Liver (tissue), 9 donors: Measurements from ENCODE around the gene TNIP3. TPM values are rescaled to one million over a fixed set of nuclear protein-coding genes. Genes with fewer than 3 reads are reported as not detected.

ENCODE experiments used
- DNase-seq: peaks from one replicate; pipeline ENCODE4 v3.0.0-alpha.2; 2017; ENCODE audit warnings: low spot score
- H3K27ac ChIP-seq, 2 donors: one replicate each; pipeline ENCODE4 v1.7.0; 2013; ENCODE audit warnings: inconsistent platforms in 2 of 2, low read length in 2 of 2, control low read depth in 1 of 2, low read depth in 1 of 2, mild to moderate bottlenecking in 1 of 2
- H3K27me3 ChIP-seq, 4 donors: one replicate each; pipeline versions ENCODE4 v1.6.1 to v1.7.0; 2013; ENCODE audit warnings: low read length in 3 of 4, inconsistent platforms in 1 of 4, mild to moderate bottlenecking in 1 of 4, moderate library complexity in 1 of 4; ENCODE audit not compliant: control insufficient read depth in 4 of 4, insufficient read depth in 4 of 4
- H3K36me3 ChIP-seq, 4 donors: one replicate each; pipeline versions ENCODE4 v1.6.1 to v1.7.0; 2013; ENCODE audit warnings: low read length in 3 of 4, mild to moderate bottlenecking in 3 of 4, low read depth in 1 of 4, moderate library complexity in 1 of 4; ENCODE audit not compliant: control insufficient read depth in 4 of 4, insufficient read depth in 3 of 4
- H3K4me1 ChIP-seq, 4 donors: one replicate each; pipeline versions ENCODE4 v1.6.1 to v1.7.0; 2013; ENCODE audit warnings: low read length in 3 of 4, mild to moderate bottlenecking in 3 of 4, moderate library complexity in 1 of 4; ENCODE audit not compliant: control insufficient read depth in 4 of 4, insufficient read depth in 4 of 4
- H3K4me3 ChIP-seq, 3 donors: one replicate each; pipeline versions ENCODE4 v1.6.1 to v1.7.0; 2013; ENCODE audit warnings: low read length in 3 of 3, control low read depth in 1 of 3, low read depth in 1 of 3, mild to moderate bottlenecking in 1 of 3
- H3K9ac ChIP-seq, 2 donors: one replicate each; pipeline ENCODE4 v1.7.0; 2013; ENCODE audit warnings: low read length in 2 of 2, mild to moderate bottlenecking in 2 of 2, moderate library complexity in 2 of 2, control low read depth in 1 of 2, low read depth in 1 of 2
- H3K9me3 ChIP-seq, 4 donors: one replicate each; pipeline versions ENCODE4 v1.6.1 to v1.7.0; 2013; ENCODE audit warnings: low read length in 3 of 4; ENCODE audit not compliant: control insufficient read depth in 4 of 4
- ATF3 ChIP-seq: IDR thresholded peaks from 2 replicates; pipeline ENCODE4 v1.6.1; 2016; ENCODE audit warnings: antibody characterized with exemption
- CTCF ChIP-seq: fragments of 150-350 bp; IDR thresholded peaks from 2 replicates; pipeline ENCODE4 v1.5.1; 2017; ENCODE audit warnings: improper control_type of control experiment, low read depth, low read length; ENCODE audit not compliant: missing input control
- EGR1 ChIP-seq, 2 donors: IDR thresholded peaks; 2 replicates each; pipeline ENCODE4 v1.6.1; 2016 to 2018; ENCODE audit warnings: antibody characterized with exemption in 2 of 2, low read depth in 2 of 2
- FOXA1 ChIP-seq: IDR thresholded peaks from 2 replicates; pipeline ENCODE4 v1.6.1; 2016; ENCODE audit warnings: antibody characterized with exemption
- GABPA ChIP-seq, 2 donors: IDR thresholded peaks in 1 of 2; conservative IDR thresholded peaks in 1 of 2; 2 replicates each; pipeline ENCODE4 v1.6.1; 2016; ENCODE audit warnings: antibody characterized with exemption in 2 of 2, mild to moderate bottlenecking in 1 of 2, moderate library complexity in 1 of 2
- HNF4G ChIP-seq: IDR thresholded peaks from 2 replicates; pipeline ENCODE4 v1.6.1; 2016; ENCODE audit warnings: antibody characterized with exemption
- JUND ChIP-seq, 2 donors: IDR thresholded peaks; 2 replicates each; pipeline ENCODE4 v1.6.1; 2016; ENCODE audit warnings: antibody characterized with exemption in 2 of 2
- MAX ChIP-seq: IDR thresholded peaks from 2 replicates; pipeline ENCODE4 v1.6.1; 2016; ENCODE audit warnings: antibody characterized with exemption
- NR2F2 ChIP-seq: IDR thresholded peaks from 2 replicates; pipeline ENCODE4 v1.6.1; 2016; ENCODE audit warnings: antibody characterized with exemption
- RAD21 ChIP-seq, 2 donors: IDR thresholded peaks; 2 replicates each; pipeline ENCODE4 v1.6.1; 2016; ENCODE audit warnings: antibody characterized with exemption in 2 of 2, mild to moderate bottlenecking in 2 of 2
- RXRA ChIP-seq, 2 donors: IDR thresholded peaks; 2 replicates each; pipeline ENCODE4 v1.6.1; 2017 to 2018; ENCODE audit warnings: antibody characterized with exemption in 2 of 2, mild to moderate bottlenecking in 1 of 2
- SP1 ChIP-seq: IDR thresholded peaks from 2 replicates; pipeline ENCODE4 v1.6.1; 2018; ENCODE audit warnings: antibody characterized with exemption, mild to moderate bottlenecking
- TAF1 ChIP-seq: conservative IDR thresholded peaks from 2 replicates; pipeline ENCODE4 v1.6.1; 2016; ENCODE audit warnings: antibody characterized with exemption, mild to moderate bottlenecking
- YY1 ChIP-seq: IDR thresholded peaks from 2 replicates; pipeline ENCODE4 v1.6.1; 2016; ENCODE audit warnings: antibody characterized with exemption, mild to moderate bottlenecking
- WGBS: extraction: QIAGEN DNeasy Blood & Tissue Kit; methylation state at CpG from one replicate; pipeline ENCODE4 v1.1.7; 2013; 5-methylcytosine and 5-hydroxymethylcytosine counted together
- polyA plus RNA-seq, 2 donors: library from polyadenylated mRNA; stranded (reverse) in 1 of 2; unstranded in 1 of 2; fragments of 200-250 nt in 1 of 2; fragments of >200 nt in 1 of 2; fragmentation: Nextera tagmentation in 1 of 2; extraction: Ambion mirVana in 1 of 2; gene quantifications; one replicate each; pipeline versions ENCODE4 v1.2.1 to v1.2.3, GENCODE V29; 2013 to 2015
- total RNA-seq, 2 donors: library from RNA; depleted of rRNA; stranded (reverse); fragments of >200 nt; gene quantifications; one replicate each; pipeline ENCODE4 v1.2.3, GENCODE V29; 2014
- donor health status: healthy.
- donor health status: healthy.
- donor health status: healthy.
- donor health status: healthy.
- donor health status: healthy.

TNIP3 gene
- total and polyA plus RNA-seq, 4 donors, result 0.02 to 0.25 TPM; not detected in 2

GRCh38 chr4:121130326-121130660 lies 33.8 kb downstream of the TNIP3 start:
- TF ChIP-seq CTCF, result no peak
- TF ChIP-seq JUND (IDR thresholded peaks at IDR 0.05), result no peak
- TF ChIP-seq RXRA (IDR thresholded peaks at IDR 0.05), result no peak
- no peak for TF ChIP-seq HNF4G
- no peak for TF ChIP-seq SP1
- no peak for TF ChIP-seq FOXA1
- no peak for TF ChIP-seq MAX
- Histone ChIP-seq H3K9me3 (no peaks in the 10 kb centered on the region), H3K9ac (no peak overlapping the region), H3K4me3 (no peak overlapping the region), H3K27me3 (no peaks in the 10 kb centered on the region), H3K27ac (no peak overlapping the region), H3K36me3 (no peaks in the 10 kb centered on the region), H3K4me1 (no peaks in the 10 kb centered on the region)
- no peak for DNase-seq
- 65% methylated on average over 4 of the region's 4 CpGs for WGBS

GRCh38 chr4:121129606-121130325 lies 34.4 kb downstream of the TNIP3 start:
- H3K4me3 ChIP-seq, result no peak overlapping the region
- H3K36me3 ChIP-seq, result no peaks in the 10 kb centered on the region
- no peaks in the 10 kb centered on the region for H3K9me3 ChIP-seq
- DNase-seq, result no peak
- H3K27me3 ChIP-seq, result no peaks in the 10 kb centered on the region
- WGBS, result 89% methylated on average over 4 of the region's 4 CpGs
- no peak overlapping the region for H3K9ac ChIP-seq
- H3K4me1 ChIP-seq, result no peaks in the 10 kb centered on the region
- no peak for TF ChIP-seq HNF4G
- TF ChIP-seq JUND (IDR thresholded peaks at IDR 0.05), result no peak
- no peak for TF ChIP-seq CTCF
- no peak for TF ChIP-seq MAX
- TF ChIP-seq FOXA1, result no peak
- no peak for TF ChIP-seq EGR1 (IDR thresholded peaks at IDR 0.05; ENCODE audit: low read depth in 2 of 2)
- no peak for TF ChIP-seq RAD21 (IDR thresholded peaks at IDR 0.05)
- TF ChIP-seq GABPA (IDR thresholded peaks at IDR 0.05 in 1 of 2, conservative IDR thresholded peaks at IDR 0.05 in 1 of 2), result no peak
- no peak for TF ChIP-seq SP1
- TF ChIP-seq TAF1, result no peak
- no peak for TF ChIP-seq ATF3
- TF ChIP-seq YY1, result no peak
- no peak for TF ChIP-seq NR2F2
- no peak overlapping the region for H3K27ac ChIP-seq
